Esophagus muscularis mucosa (tissue), 4 donors: ENCODE data around the gene MRPL33. TPM values are rescaled to one million over a fixed set of nuclear protein-coding genes. Genes with fewer than 3 reads are reported as not detected.

ENCODE experiments used
- DNase-seq: peaks from one replicate; pipeline ENCODE4 v3.0.0-alpha.2; 2017; ENCODE audit errors: extremely low spot score
- H3K27ac ChIP-seq, 4 donors: fragments of 200-600 bp; sonication (generic); replicated peaks in 1 of 4; 1 replicate in 3 of 4; 2 replicates in 1 of 4; pipeline ENCODE4 v1.5.1; 2016 to 2019; ENCODE audit warnings: mild to moderate bottlenecking in 1 of 4
- H3K27me3 ChIP-seq, 4 donors: fragments of 200-600 bp; sonication (generic); one replicate each; pipeline versions ENCODE4 v1.5.1 to v1.6.0; 2016 to 2019
- H3K36me3 ChIP-seq, 4 donors: fragments of 200-600 bp; sonication (generic); one replicate each; pipeline ENCODE4 v1.5.1; 2016 to 2019
- H3K4me1 ChIP-seq, 4 donors: fragments of 200-600 bp; sonication (generic); one replicate each; pipeline ENCODE4 v1.5.1; 2016 to 2019
- H3K4me3 ChIP-seq, 4 donors: fragments of 200-600 bp; sonication (generic); 1 replicate in 2 of 4; 2 replicates in 2 of 4; pipeline ENCODE4 v1.5.1; 2016 to 2019; ENCODE audit warnings: mild to moderate bottlenecking in 4 of 4, moderate library complexity in 1 of 4
- H3K9me3 ChIP-seq, 4 donors: fragments of 200-600 bp; sonication (generic); 1 replicate in 3 of 4; 2 replicates in 1 of 4; pipeline ENCODE4 v1.5.1; 2016 to 2019
- EP300 ChIP-seq: sonication (generic); formaldehyde crosslinking; IDR thresholded peaks from one replicate; pipeline ENCODE4 v1.6.1; 2017; ENCODE audit warnings: antibody characterized with exemption
- POLR2A ChIP-seq: fragments of 450-650 bp; IDR thresholded peaks from one replicate; pipeline ENCODE4 v1.6.1; 2017; ENCODE audit warnings: antibody characterized with exemption, moderate library complexity, mild to moderate bottlenecking, low read depth
- POLR2AphosphoS5 ChIP-seq, 2 donors: sonication (generic); formaldehyde crosslinking; IDR thresholded peaks; one replicate each; pipeline ENCODE4 v1.6.1; 2017; ENCODE audit warnings: antibody characterized with exemption in 2 of 2
- WGBS: methylation state at CpG from one replicate; pipeline ENCODE4 v1.1.5; 2018; 5-methylcytosine and 5-hydroxymethylcytosine counted together
- intact Hi-C: fragments of 100-400 bp; cut with DNase I; formaldehyde crosslinking; loops from one replicate; pipeline ENCODE4 v1.15.1; 2023
- total RNA-seq, 4 donors: library from RNA; depleted of rRNA; stranded (reverse); fragments of >200 nt; gene quantifications; one replicate each; pipeline versions ENCODE4 v1.1.0 to v1.2.1, GENCODE V29; 2016
- TF ChIP-seq, protein P1 (sequence below), 3 experiments: fragments of 200-600 bp in 2 of 3; fragments of 450-650 bp in 1 of 3; sonication (generic) in 2 of 3; IDR thresholded peaks; one replicate each; pipeline ENCODE4 v1.5.1; 2017 to 2019; ENCODE audit warnings: antibody characterized with exemption in 3 of 3, mild to moderate bottlenecking in 2 of 3, moderate library complexity in 1 of 3

MRPL33 gene
- total RNA-seq = 100 to 1,000 TPM; 283 to 500 (median 345) TPM

DNA sequence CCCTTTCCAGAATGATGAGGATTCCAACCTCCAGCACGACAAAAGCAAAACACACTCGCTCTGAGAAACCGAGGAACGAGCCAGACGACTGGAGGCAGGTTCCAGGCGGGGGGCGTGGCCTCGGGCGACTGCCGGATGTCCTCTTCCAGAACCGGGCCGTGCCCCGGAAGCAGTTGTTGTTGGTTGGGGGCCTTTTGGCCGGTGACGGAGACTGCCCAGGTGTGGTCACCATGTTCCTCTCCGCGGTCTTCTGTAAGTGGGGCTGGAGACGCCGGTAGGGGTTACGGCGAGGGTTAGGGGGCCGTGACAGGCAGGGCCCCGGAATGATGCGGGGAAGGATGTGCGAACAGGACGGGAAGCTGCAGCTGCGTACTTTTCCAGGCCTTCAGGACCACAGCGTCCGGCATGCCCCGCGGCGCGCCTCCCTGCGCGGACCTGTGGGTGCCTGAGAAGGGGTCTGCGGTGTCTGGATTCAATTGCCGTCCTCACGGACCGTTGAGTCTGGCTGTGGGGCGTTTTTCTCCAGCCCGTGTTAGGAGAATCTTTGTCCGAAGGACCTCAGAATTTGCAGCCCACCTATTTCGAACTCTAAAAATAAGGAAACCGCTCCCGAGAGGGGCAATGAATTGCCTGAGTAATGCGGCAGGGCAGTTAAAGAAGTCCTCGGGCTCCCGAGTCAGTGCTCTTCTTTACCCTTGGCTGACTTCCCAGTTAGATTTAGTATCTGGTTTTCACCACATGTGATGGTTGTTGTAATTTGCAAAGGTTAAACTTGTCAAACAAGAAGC is at the start of gene MRPL33:
Gene MRPL33, plus strand, starts transcription at position 172 of the 788 bp plus-strand sequence. Its CDS starts 59 bp downstream, at position 231.
- H3K9me3 ChIP-seq = no peaks in the 10 kb centered on the region

GRCh38 chr2:27721884-27722485 is 49.5 kb upstream of the MRPL33 start:
- no peak for DNase-seq
- TF ChIP-seq, protein P1, sequence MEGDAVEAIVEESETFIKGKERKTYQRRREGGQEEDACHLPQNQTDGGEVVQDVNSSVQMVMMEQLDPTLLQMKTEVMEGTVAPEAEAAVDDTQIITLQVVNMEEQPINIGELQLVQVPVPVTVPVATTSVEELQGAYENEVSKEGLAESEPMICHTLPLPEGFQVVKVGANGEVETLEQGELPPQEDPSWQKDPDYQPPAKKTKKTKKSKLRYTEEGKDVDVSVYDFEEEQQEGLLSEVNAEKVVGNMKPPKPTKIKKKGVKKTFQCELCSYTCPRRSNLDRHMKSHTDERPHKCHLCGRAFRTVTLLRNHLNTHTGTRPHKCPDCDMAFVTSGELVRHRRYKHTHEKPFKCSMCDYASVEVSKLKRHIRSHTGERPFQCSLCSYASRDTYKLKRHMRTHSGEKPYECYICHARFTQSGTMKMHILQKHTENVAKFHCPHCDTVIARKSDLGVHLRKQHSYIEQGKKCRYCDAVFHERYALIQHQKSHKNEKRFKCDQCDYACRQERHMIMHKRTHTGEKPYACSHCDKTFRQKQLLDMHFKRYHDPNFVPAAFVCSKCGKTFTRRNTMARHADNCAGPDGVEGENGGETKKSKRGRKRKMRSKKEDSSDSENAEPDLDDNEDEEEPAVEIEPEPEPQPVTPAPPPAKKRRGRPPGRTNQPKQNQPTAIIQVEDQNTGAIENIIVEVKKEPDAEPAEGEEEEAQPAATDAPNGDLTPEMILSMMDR (IDR thresholded peaks at IDR 0.05) = no peak
- no peak for TF ChIP-seq POLR2AphosphoS5 (IDR thresholded peaks at IDR 0.05)
- TF ChIP-seq POLR2A = no peak
- TF ChIP-seq EP300 = no peak
- intact Hi-C loops = loop anchor here (5.0 kb wide), 2 partner anchors 50 to 675 kb away; partner anchors contain the start of gene MRPL33
- no peaks in the 10 kb centered on the region for H3K36me3 ChIP-seq
- no peak overlapping the region for H3K4me3 ChIP-seq
- H3K27me3 ChIP-seq = no peaks in the 10 kb centered on the region
- peak overlapping the region in 2 of 4 donors; percentile 5 to 10 for H3K27ac ChIP-seq
- H3K9me3 ChIP-seq = no peaks in the 10 kb centered on the region
- 62% methylated on average over 2 of the region's 2 CpGs for WGBS
- peaks cover 27 to 44% (median 35%) of the 10 kb centered on the region in 4 donors for H3K4me1 ChIP-seq

More for the DNA sequence above, at the start of gene MRPL33:
- intact Hi-C loops = loop anchor here (5.0 to 10.0 kb wide), 3 partner anchors 49 to 623 kb away; partner anchors contain the start of gene FOSL2
- Histone ChIP-seq H3K27me3 (no peaks in the 10 kb centered on the region), H3K36me3 (peaks cover 0 to 9% (median 7%) of the 10 kb centered on the region in 4 donors), H3K27ac (peak within 1 kb of the TSS; percentile 87 to 94 (median 88)), H3K4me3 (peak within 1 kb of the TSS; percentile 68 to 77 (median 74)), H3K4me1 (peaks cover 22 to 48% (median 47%) of the 10 kb centered on the region in 4 donors)
- WGBS = under 1% methylated on average over 29 of the region's 48 CpGs
- TF ChIP-seq POLR2A = peak; percentile 62
- peak; percentile 95 to 98 for TF ChIP-seq POLR2AphosphoS5 (IDR thresholded peaks at IDR 0.05)
- TF ChIP-seq, protein P1 (IDR thresholded peaks at IDR 0.05) = no peak
- TF ChIP-seq EP300 = no peak
- peak; percentile 99 for DNase-seq

GRCh38 chr2:27723372-27724144 is 48.0 kb upstream of the MRPL33 start:
- intact Hi-C loops = loop anchor here (5.0 kb wide), 2 partner anchors 49 to 674 kb away; partner anchors contain the start of gene MRPL33
- Histone ChIP-seq H3K27ac (peak overlapping the region; percentile 69 to 82 (median 77)), H3K36me3 (no peaks in the 10 kb centered on the region), H3K4me1 (peaks cover 27 to 53% (median 37%) of the 10 kb centered on the region in 4 donors), H3K9me3 (no peaks in the 10 kb centered on the region), H3K4me3 (no peak overlapping the region), H3K27me3 (no peaks in the 10 kb centered on the region)
- 41% methylated on average over 11 of the region's 11 CpGs for WGBS
- no peak for DNase-seq
- no peak for TF ChIP-seq EP300
- TF ChIP-seq POLR2A = no peak
- TF ChIP-seq, protein P1 (IDR thresholded peaks at IDR 0.05) = peak; percentile 86 to 96 (median 88)
- TF ChIP-seq POLR2AphosphoS5 (IDR thresholded peaks at IDR 0.05) = peak; percentile 57 to 60

DNA sequence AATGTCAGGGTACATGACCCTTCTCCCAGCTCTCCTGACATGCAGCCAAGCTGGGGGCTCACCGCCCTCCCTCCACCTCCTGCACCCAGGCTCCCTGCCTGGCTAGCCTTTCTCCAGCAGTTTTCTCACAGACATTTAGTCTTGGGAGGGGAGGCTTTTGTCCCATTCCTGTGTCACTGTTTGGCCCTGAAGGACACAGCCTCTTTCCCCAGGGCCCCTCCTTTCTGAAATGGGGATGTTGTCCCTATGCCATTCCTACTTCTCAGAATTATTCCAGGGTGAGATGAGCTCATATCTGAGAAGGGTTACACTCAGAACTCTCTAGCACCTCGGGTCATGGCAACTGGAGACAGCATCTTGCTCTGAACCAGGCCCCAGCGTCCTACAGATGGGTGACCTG is 47.3 kb upstream of the MRPL33 start:
- no peak overlapping the region for H3K4me3 ChIP-seq
- intact Hi-C loops = loop anchor here (5.0 kb wide), 2 partner anchors 48 to 673 kb away; partner anchors contain the start of gene MRPL33
- DNase-seq = no peak
- no peaks in the 10 kb centered on the region for H3K27me3 ChIP-seq
- H3K4me1 ChIP-seq = peaks cover 27 to 55% (median 39%) of the 10 kb centered on the region in 4 donors
- 74% methylated on average over 3 of the region's 3 CpGs for WGBS
- no peak for TF ChIP-seq POLR2A
- TF ChIP-seq, protein P1 (IDR thresholded peaks at IDR 0.05) = no peak
- TF ChIP-seq POLR2AphosphoS5 (IDR thresholded peaks at IDR 0.05) = no peak
- no peak for TF ChIP-seq EP300
- no peaks in the 10 kb centered on the region for H3K36me3 ChIP-seq
- H3K27ac ChIP-seq = peak overlapping the region; percentile 69 to 82 (median 77)
- no peaks in the 10 kb centered on the region for H3K9me3 ChIP-seq
